Mesenchymal stem cell (in vitro differentiated cells and primary cell): ENCODE data around the gene PLXNB1.
A peak's percentile ranks its signal among the peaks of the same experiment; 100 is the strongest.

Experiments used
- DNase-seq: peaks from one replicate; pipeline ENCODE4 v3.0.0-alpha.2; 2013
- H2AFZ ChIP-seq: one replicate; pipeline ENCODE4 v1.6.1; 2013; ENCODE audit warnings: low read depth, mild to moderate bottlenecking, control low read depth, inconsistent platforms, low read length, moderate library complexity
- H2AK5ac ChIP-seq: 2 replicates; pipeline ENCODE4 v1.6.1; 2013; ENCODE audit warnings: low read length, moderate library complexity, mild to moderate bottlenecking, inconsistent platforms; ENCODE audit not compliant: severe bottlenecking
- H2BK120ac ChIP-seq: one replicate; pipeline ENCODE4 v1.6.1; 2013; ENCODE audit warnings: low read depth, mild to moderate bottlenecking, inconsistent platforms, low read length, moderate library complexity
- H2BK12ac ChIP-seq, 2 experiments: one replicate each; pipeline ENCODE4 v1.6.1; 2013; ENCODE audit warnings: inconsistent platforms in 2 of 2, low read length in 2 of 2, mild to moderate bottlenecking in 2 of 2, moderate library complexity in 2 of 2, control low read depth in 1 of 2
- H2BK15ac ChIP-seq: one replicate; pipeline ENCODE4 v1.6.1; 2013; ENCODE audit warnings: mild to moderate bottlenecking, low read depth, inconsistent platforms; ENCODE audit not compliant: poor library complexity, severe bottlenecking
- H2BK5ac ChIP-seq: 2 replicates; pipeline ENCODE4 v1.6.1; 2013; ENCODE audit warnings: low read depth, mild to moderate bottlenecking, low read length, control low read depth, inconsistent platforms; ENCODE audit not compliant: poor library complexity, severe bottlenecking
- H3K14ac ChIP-seq, 2 experiments: one replicate each; pipeline ENCODE4 v1.6.1; 2013; ENCODE audit warnings: inconsistent platforms in 2 of 2, low read length in 2 of 2, control low read depth in 1 of 2, mild to moderate bottlenecking in 1 of 2, moderate library complexity in 1 of 2
- H3K18ac ChIP-seq, 2 experiments: one replicate each; pipeline ENCODE4 v1.6.1; 2013; ENCODE audit warnings: inconsistent platforms in 2 of 2, low read length in 2 of 2, control low read depth in 1 of 2, low read depth in 1 of 2, mild to moderate bottlenecking in 1 of 2
- H3K23ac ChIP-seq, 2 experiments: one replicate each; pipeline ENCODE4 v1.6.1; 2013; ENCODE audit warnings: inconsistent platforms in 2 of 2, low read length in 2 of 2, mild to moderate bottlenecking in 2 of 2, moderate library complexity in 2 of 2, control low read depth in 1 of 2
- H3K27ac ChIP-seq: 2 replicates; pipeline ENCODE4 v1.5.1; 2013; ENCODE audit warnings: mild to moderate bottlenecking, moderate library complexity, low read length, control low read depth, inconsistent platforms; ENCODE audit not compliant: poor library complexity, severe bottlenecking
- H3K27me3 ChIP-seq, 2 experiments: 2 replicates each; pipeline versions ENCODE4 v1.6.1 to v1.7.0; 2013; ENCODE audit warnings: low read length in 2 of 2, mild to moderate bottlenecking in 2 of 2, moderate library complexity in 2 of 2, control low read depth in 1 of 2, inconsistent platforms in 1 of 2; ENCODE audit not compliant: control insufficient read depth in 1 of 2, insufficient read depth in 1 of 2
- H3K36me3 ChIP-seq, 2 experiments: 2 replicates each; pipeline versions ENCODE4 v1.6.1 to v1.7.0; 2013; ENCODE audit warnings: low read length in 2 of 2, control low read depth in 1 of 2, inconsistent platforms in 1 of 2, low read depth in 1 of 2, mild to moderate bottlenecking in 1 of 2; ENCODE audit not compliant: insufficient read depth in 2 of 2, control insufficient read depth in 1 of 2
- H3K4ac ChIP-seq, 2 experiments: one replicate each; pipeline ENCODE4 v1.6.1; 2013; ENCODE audit warnings: inconsistent platforms in 2 of 2, low read length in 2 of 2, mild to moderate bottlenecking in 2 of 2, moderate library complexity in 2 of 2, control low read depth in 1 of 2, low read depth in 1 of 2
- H3K4me1 ChIP-seq: 2 replicates; pipeline ENCODE4 v1.6.1; 2013; ENCODE audit warnings: low read depth, low read length, control low read depth; ENCODE audit not compliant: control insufficient read depth, insufficient read depth
- H3K4me2 ChIP-seq: 2 replicates; pipeline ENCODE4 v1.6.1; 2013; ENCODE audit warnings: low read length, mild to moderate bottlenecking, inconsistent platforms; ENCODE audit not compliant: poor library complexity, severe bottlenecking
- H3K4me3 ChIP-seq, 2 experiments: 2 replicates each; pipeline versions ENCODE4 v1.5.1 to v1.7.0; 2013; ENCODE audit warnings: low read length in 2 of 2, mild to moderate bottlenecking in 2 of 2, control low read depth in 1 of 2, low read depth in 1 of 2; ENCODE audit not compliant: insufficient read depth in 1 of 2
- H3K79me1 ChIP-seq: replicated peaks from 2 replicates; pipeline ENCODE4 v1.6.1; 2013; ENCODE audit warnings: mild to moderate bottlenecking, control low read depth, low read length, inconsistent platforms; ENCODE audit not compliant: poor library complexity, severe bottlenecking
- H3K9ac ChIP-seq: 2 replicates; pipeline ENCODE4 v1.7.0; 2013; ENCODE audit warnings: mild to moderate bottlenecking, low read length, moderate library complexity
- H3K9me3 ChIP-seq: 2 replicates; pipeline ENCODE4 v1.7.0; 2013; ENCODE audit warnings: mild to moderate bottlenecking, low read length; ENCODE audit not compliant: control insufficient read depth
- H4K8ac ChIP-seq: one replicate; pipeline ENCODE4 v1.6.1; 2013; ENCODE audit warnings: inconsistent platforms, mild to moderate bottlenecking, low read length, moderate library complexity
- H4K91ac ChIP-seq: one replicate; pipeline ENCODE4 v1.6.1; 2013; ENCODE audit warnings: mild to moderate bottlenecking, low read length, inconsistent platforms
- WGBS: methylation state at CpG from one replicate; pipeline ENCODE4 v1.1.7; 2013; ENCODE audit warnings: mixed read lengths; 5-methylcytosine and 5-hydroxymethylcytosine counted together

Gene PLXNB1

GRCh38 chr3:48397767-48398681, 31.9 kb downstream of the PLXNB1 start:
- Histone ChIP-seq H2BK5ac (no peak overlapping the region), H3K9me3 (no peaks in the 10 kb centered on the region), H3K36me3 (peaks cover 0 to 5% of the 10 kb centered on the region in 2 experiments), H3K23ac (no peak overlapping the region), H3K9ac (no peak overlapping the region), H3K4me2 (no peak overlapping the region), H3K79me1 (no peaks in the 10 kb centered on the region), H2BK120ac (no peak overlapping the region), H3K4me1 (peaks cover 8% of the 10 kb centered on the region), H3K4me3 (no peak overlapping the region), H4K91ac (no peak overlapping the region), H2AFZ (no peak overlapping the region), H2AK5ac (no peak overlapping the region), H3K18ac (peak overlapping the region in 1 of 2 experiments; percentile 7), H4K8ac (no peak overlapping the region), H3K14ac (peak overlapping the region in 1 of 2 experiments; percentile 22), H3K27me3 (peaks cover 21 to 33% of the 10 kb centered on the region in 2 experiments), H3K4ac (no peak overlapping the region), H3K27ac (no peak overlapping the region), H2BK12ac (no peak overlapping the region), H2BK15ac (no peak overlapping the region)
- WGBS, result 89% methylated on average over 9 of the region's 9 CpGs
- no peak for DNase-seq

- Histone ChIP-seq H2AFZ (no peak overlapping the region), H3K9ac (no peak overlapping the region), H3K79me1 (no peaks in the 10 kb centered on the region), H3K4me1 (peaks cover 2% of the 10 kb centered on the region), H4K91ac (no peak overlapping the region), H3K18ac (no peak overlapping the region), H3K4me3 (no peak overlapping the region), H3K14ac (no peak overlapping the region), H4K8ac (no peak overlapping the region), H3K4me2 (no peak overlapping the region), H3K36me3 (no peaks in the 10 kb centered on the region), H3K23ac (no peak overlapping the region), H3K4ac (no peak overlapping the region), H2BK5ac (no peak overlapping the region), H2BK120ac (no peak overlapping the region), H2BK12ac (no peak overlapping the region), H2AK5ac (no peak overlapping the region), H3K27ac (no peak overlapping the region), H3K27me3 (peaks cover 21 to 33% of the 10 kb centered on the region in 2 experiments), H2BK15ac (no peak overlapping the region), H3K9me3 (no peaks in the 10 kb centered on the region)
- WGBS, result 59% methylated on average over 3 of the region's 3 CpGs
- DNase-seq, result no peak
These were observed 34.2 kb downstream of the PLXNB1 start for GRCh38 chr3:48395714-48396113.

DNA sequence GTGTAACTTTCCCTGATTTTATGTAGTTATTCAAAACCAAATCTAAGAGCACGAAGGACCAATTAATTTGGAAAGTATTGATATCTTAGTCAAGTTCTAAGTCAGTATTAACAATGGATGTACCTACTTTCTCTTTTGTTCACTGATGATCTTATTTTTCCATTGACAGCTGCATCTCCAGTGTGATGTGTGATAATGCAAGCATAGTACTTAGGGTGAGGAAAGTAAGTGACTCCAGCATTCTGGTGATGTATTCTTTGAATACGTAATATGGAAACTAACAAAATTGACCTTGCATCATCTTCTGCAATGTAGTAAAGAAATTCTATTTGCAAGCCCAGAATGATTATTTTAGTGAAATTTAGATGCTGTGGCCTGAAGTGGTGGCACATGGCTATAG, 35.5 kb downstream of the PLXNB1 start:
- H3K27ac ChIP-seq, result no peak overlapping the region
- peaks cover 2% of the 10 kb centered on the region for H3K4me1 ChIP-seq
- no peak overlapping the region for H2BK12ac ChIP-seq
- H3K27me3 ChIP-seq, result peaks cover 21 to 33% of the 10 kb centered on the region in 2 experiments
- no peaks in the 10 kb centered on the region for H3K9me3 ChIP-seq
- H4K8ac ChIP-seq, result no peak overlapping the region
- H2AK5ac ChIP-seq, result no peak overlapping the region
- H3K79me1 ChIP-seq, result no peaks in the 10 kb centered on the region
- no peak overlapping the region for H3K14ac ChIP-seq
- no peaks in the 10 kb centered on the region for H3K36me3 ChIP-seq
- no peak overlapping the region for H4K91ac ChIP-seq
- WGBS, result 100% methylated on average over 1 of the region's 2 CpGs
- no peak overlapping the region for H2BK5ac ChIP-seq
- no peak overlapping the region for H2BK120ac ChIP-seq
- no peak overlapping the region for H3K23ac ChIP-seq
- no peak overlapping the region for H2AFZ ChIP-seq
- H3K9ac ChIP-seq, result no peak overlapping the region
- no peak for DNase-seq
- H2BK15ac ChIP-seq, result no peak overlapping the region
- no peak overlapping the region for H3K4me2 ChIP-seq
- no peak overlapping the region for H3K4ac ChIP-seq
- no peak overlapping the region for H3K4me3 ChIP-seq
- no peak overlapping the region for H3K18ac ChIP-seq

DNA sequence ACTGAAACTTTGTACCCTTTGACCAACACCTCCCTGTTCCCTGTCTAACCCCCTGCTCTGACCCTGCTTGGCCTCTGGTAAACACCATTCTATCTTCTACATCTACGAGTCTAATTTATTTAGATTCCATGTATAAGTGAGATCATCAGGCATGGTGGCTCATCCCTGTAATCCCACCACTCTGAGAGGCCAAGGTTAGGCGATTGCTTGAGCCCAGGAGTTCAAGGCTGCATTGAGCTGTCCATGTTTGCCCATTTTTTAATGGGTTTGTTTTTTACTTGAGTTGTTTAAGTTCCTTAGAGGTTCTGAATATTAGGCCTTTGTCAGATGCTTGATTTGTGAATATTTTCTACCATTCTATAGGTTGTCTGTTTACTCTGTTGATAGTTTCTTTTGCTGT, 40.9 kb downstream of the PLXNB1 start:
- H3K36me3 ChIP-seq, result no peaks in the 10 kb centered on the region
- no peak overlapping the region for H4K8ac ChIP-seq
- no peak overlapping the region for H3K18ac ChIP-seq
- no peak overlapping the region for H3K14ac ChIP-seq
- no peak overlapping the region for H2BK12ac ChIP-seq
- H3K79me1 ChIP-seq, result no peaks in the 10 kb centered on the region
- H2BK5ac ChIP-seq, result no peak overlapping the region
- H3K9ac ChIP-seq, result no peak overlapping the region
- WGBS, result 62% methylated on average over 2 of the region's 2 CpGs
- no peak overlapping the region for H2BK15ac ChIP-seq
- H4K91ac ChIP-seq, result no peak overlapping the region
- H3K4me3 ChIP-seq, result no peak overlapping the region
- H2AFZ ChIP-seq, result no peak overlapping the region
- no peak overlapping the region for H2AK5ac ChIP-seq
- H3K9me3 ChIP-seq, result peaks cover 10% of the 10 kb centered on the region
- H3K4ac ChIP-seq, result no peak overlapping the region
- H3K23ac ChIP-seq, result no peak overlapping the region
- H3K27ac ChIP-seq, result no peak overlapping the region
- peaks cover 0 to 4% of the 10 kb centered on the region in 2 experiments for H3K27me3 ChIP-seq
- no peaks in the 10 kb centered on the region for H3K4me1 ChIP-seq
- no peak overlapping the region for H3K4me2 ChIP-seq
- no peak overlapping the region for H2BK120ac ChIP-seq
- DNase-seq, result no peak
